ENCODE measurements around the gene AKNAD1.

DNA sequence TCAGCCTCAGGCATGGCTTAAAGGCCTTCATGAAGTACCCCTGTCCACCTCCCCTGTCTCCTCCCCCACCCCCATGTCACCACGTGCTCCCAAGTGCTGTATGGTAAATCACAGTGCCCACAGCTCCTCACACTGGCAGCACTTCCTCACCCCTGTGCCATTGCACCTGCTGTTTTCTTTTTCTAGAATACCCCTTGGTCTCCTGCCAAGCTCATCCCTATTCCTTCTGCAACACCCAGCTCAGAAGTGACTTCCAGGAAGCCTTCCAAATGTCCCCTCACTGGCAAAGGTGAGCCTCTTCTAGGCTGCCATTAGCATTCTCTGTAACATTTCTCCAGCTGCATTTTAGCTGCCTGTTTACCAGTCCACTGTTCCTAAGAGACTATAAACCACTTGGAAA lies 9.4 kb downstream of the AKNAD1 start:
- TF ChIP-seq CEBPB (IDR thresholded peaks at IDR 0.05; ENCODE audit: low read depth, low read length) (no peak), POLR2A (IDR thresholded peaks at IDR 0.05; ENCODE audit: low read depth, low read length) (no peak), CHD1 (IDR thresholded peaks at IDR 0.05; ENCODE audit: low read depth, low read length) (no peak), NFE2L2 (IDR thresholded peaks at IDR 0.05; ENCODE audit: low read depth, low read length) (no peak), FOS (IDR thresholded peaks at IDR 0.05; ENCODE audit: low read depth, low read length) (no peak), MAFK (IDR thresholded peaks at IDR 0.05; ENCODE audit: low read depth, low read length) (no peak)
- TF ChIP-seq, protein P1, sequence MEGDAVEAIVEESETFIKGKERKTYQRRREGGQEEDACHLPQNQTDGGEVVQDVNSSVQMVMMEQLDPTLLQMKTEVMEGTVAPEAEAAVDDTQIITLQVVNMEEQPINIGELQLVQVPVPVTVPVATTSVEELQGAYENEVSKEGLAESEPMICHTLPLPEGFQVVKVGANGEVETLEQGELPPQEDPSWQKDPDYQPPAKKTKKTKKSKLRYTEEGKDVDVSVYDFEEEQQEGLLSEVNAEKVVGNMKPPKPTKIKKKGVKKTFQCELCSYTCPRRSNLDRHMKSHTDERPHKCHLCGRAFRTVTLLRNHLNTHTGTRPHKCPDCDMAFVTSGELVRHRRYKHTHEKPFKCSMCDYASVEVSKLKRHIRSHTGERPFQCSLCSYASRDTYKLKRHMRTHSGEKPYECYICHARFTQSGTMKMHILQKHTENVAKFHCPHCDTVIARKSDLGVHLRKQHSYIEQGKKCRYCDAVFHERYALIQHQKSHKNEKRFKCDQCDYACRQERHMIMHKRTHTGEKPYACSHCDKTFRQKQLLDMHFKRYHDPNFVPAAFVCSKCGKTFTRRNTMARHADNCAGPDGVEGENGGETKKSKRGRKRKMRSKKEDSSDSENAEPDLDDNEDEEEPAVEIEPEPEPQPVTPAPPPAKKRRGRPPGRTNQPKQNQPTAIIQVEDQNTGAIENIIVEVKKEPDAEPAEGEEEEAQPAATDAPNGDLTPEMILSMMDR (conservative IDR thresholded peaks at IDR 0.05; ENCODE audit: low read depth, low read length): no peak

Data from IMR-90 (cell line).